Stimulated activated naive B cell treated with anti-CD40 and anti-IgM and Interleukin-4, amounts not matched to agents 10 μg/mL and 1 μg/mL and 100 μg/mL, for 72 hours (primary cell): ENCODE data around the gene PPM1D.

Source experiments
- ATAC-seq, 2 donors: fragments of 150-1000 bp; cut with Tn5 transposase; replicated peaks; 2 replicates each; pipeline ENCODE4 v1.10.0; 2021; ENCODE audit warnings: moderate library complexity in 1 of 2
- DNase-seq: peaks from one replicate; pipeline ENCODE4 v3.0.0; 2021
- H3K27ac Mint-ChIP-seq: one replicate; pipeline ENCODE4 v1.8.0; 2022; ENCODE audit warnings: mild to moderate bottlenecking, mixed read lengths
- H3K27me3 Mint-ChIP-seq, 2 donors: one replicate each; pipeline ENCODE4 v1.8.0; 2022; ENCODE audit warnings: mixed read lengths in 2 of 2
- H3K36me3 Mint-ChIP-seq, 2 donors: one replicate each; pipeline ENCODE4 v1.8.0; 2022; ENCODE audit warnings: mixed read lengths in 2 of 2, mild to moderate bottlenecking in 1 of 2
- H3K4me1 Mint-ChIP-seq, 2 donors: one replicate each; pipeline ENCODE4 v1.8.0; 2022; ENCODE audit warnings: mixed read lengths in 2 of 2, mild to moderate bottlenecking in 1 of 2
- H3K4me3 Mint-ChIP-seq, 2 donors: one replicate each; pipeline ENCODE4 v1.8.0; 2022; ENCODE audit warnings: mild to moderate bottlenecking in 2 of 2, mixed read lengths in 2 of 2, moderate library complexity in 1 of 2
- H3K9me3 Mint-ChIP-seq, 2 donors: one replicate each; pipeline ENCODE4 v1.8.0; 2022; ENCODE audit warnings: mixed read lengths in 2 of 2, mild to moderate bottlenecking in 1 of 2

PPM1D gene

GRCh38 chr17:60618854-60619526 lies 19.0 kb downstream of the PPM1D start:
- no peak for ATAC-seq
- Mint-ChIP-seq H3K27ac (no peak overlapping the region), H3K4me1 (peaks cover 21 to 31% of the 10 kb centered on the region in 2 donors), H3K36me3 (peaks cover 8 to 9% of the 10 kb centered on the region in 2 donors), H3K4me3 (no peak overlapping the region), H3K27me3 (no peaks in the 10 kb centered on the region), H3K9me3 (no peaks in the 10 kb centered on the region)
- no peak for DNase-seq

DNA sequence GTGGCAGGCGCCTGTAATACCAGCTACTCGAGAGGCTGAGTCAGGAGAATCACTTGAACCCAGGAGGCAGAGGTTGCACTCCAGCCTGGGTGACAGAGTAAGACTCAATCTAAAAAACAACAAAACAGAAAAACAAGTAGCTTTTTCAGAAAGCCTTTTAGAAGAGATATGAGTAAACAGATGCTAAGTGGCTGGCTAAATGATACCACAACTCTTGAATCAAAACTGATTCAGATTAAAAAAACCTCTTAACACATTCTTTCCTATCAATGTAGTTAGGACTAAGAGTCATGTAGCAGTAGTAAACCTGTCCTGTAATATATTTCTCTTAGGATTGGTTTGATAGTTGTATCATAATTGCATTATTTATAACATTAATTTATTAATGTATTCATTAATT lies 23.0 kb downstream of the PPM1D start:
- Mint-ChIP-seq H3K27ac (no peak overlapping the region), H3K9me3 (no peaks in the 10 kb centered on the region), H3K4me1 (peaks cover 13 to 24% of the 10 kb centered on the region in 2 donors), H3K4me3 (no peak overlapping the region), H3K27me3 (no peaks in the 10 kb centered on the region), H3K36me3 (peaks cover 5 to 7% of the 10 kb centered on the region in 2 donors)
- DNase-seq (no peak), ATAC-seq (no peak)

DNA sequence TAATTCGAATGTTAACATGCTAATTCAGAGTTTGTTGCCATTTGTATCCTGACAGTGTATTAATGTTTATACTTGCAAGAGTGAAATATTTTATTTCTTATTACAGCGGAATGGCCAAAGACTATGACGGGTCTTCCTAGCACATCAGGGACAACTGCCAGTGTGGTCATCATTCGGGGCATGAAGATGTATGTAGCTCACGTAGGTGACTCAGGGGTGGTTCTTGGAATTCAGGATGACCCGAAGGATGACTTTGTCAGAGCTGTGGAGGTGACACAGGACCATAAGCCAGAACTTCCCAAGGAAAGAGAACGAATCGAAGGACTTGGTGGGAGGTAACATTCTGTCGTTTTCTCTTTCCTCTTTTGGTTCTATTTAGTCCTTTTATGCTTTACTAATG lies 23.4 kb downstream of the PPM1D start:
- no peaks in the 10 kb centered on the region for H3K9me3 Mint-ChIP-seq
- no peak overlapping the region for H3K4me3 Mint-ChIP-seq
- H3K4me1 Mint-ChIP-seq: peaks cover 11 to 19% of the 10 kb centered on the region in 2 donors
- H3K36me3 Mint-ChIP-seq: peaks cover 8 to 11% of the 10 kb centered on the region in 2 donors
- no peak overlapping the region for H3K27ac Mint-ChIP-seq
- H3K27me3 Mint-ChIP-seq: no peaks in the 10 kb centered on the region
- ATAC-seq (no peak), DNase-seq (no peak)

DNA sequence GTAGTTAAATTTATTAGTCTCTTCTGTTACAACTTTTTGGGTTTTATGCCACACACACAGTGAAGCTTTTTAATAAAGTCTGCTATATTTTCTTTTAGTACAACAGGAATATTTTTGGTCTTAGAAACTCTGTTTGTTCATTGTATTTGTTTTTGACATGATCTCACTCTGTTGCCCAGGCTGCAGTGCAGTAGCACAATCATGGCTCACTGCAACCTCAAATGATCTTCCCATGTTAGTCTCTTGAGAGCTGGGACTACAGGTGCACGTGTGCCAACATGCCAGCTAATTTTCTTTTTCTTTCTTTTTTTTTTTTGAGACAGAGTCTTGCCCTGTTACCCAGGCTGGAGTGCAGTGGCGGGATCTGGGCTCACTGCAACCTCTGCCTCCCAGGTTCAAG lies 27.1 kb downstream of the PPM1D start:
- no peaks in the 10 kb centered on the region for H3K27me3 Mint-ChIP-seq
- H3K27ac Mint-ChIP-seq: no peak overlapping the region
- peaks cover 3 to 4% of the 10 kb centered on the region in 2 donors for H3K4me1 Mint-ChIP-seq
- H3K4me3 Mint-ChIP-seq: no peak overlapping the region
- no peaks in the 10 kb centered on the region for H3K9me3 Mint-ChIP-seq
- no peak for DNase-seq
- H3K36me3 Mint-ChIP-seq: peaks cover 9 to 10% of the 10 kb centered on the region in 2 donors
- ATAC-seq: no peak

- no peaks in the 10 kb centered on the region for H3K9me3 Mint-ChIP-seq
- ATAC-seq (no peak), DNase-seq (no peak)
- peaks cover 8% of the 10 kb centered on the region in 2 donors for H3K36me3 Mint-ChIP-seq
- peaks cover 0 to 2% of the 10 kb centered on the region in 2 donors for H3K4me1 Mint-ChIP-seq
- no peak overlapping the region for H3K27ac Mint-ChIP-seq
- no peaks in the 10 kb centered on the region for H3K27me3 Mint-ChIP-seq
- H3K4me3 Mint-ChIP-seq: no peak overlapping the region
These were observed 28.4 kb downstream of the PPM1D start for GRCh38 chr17:60628252-60628889.

DNA sequence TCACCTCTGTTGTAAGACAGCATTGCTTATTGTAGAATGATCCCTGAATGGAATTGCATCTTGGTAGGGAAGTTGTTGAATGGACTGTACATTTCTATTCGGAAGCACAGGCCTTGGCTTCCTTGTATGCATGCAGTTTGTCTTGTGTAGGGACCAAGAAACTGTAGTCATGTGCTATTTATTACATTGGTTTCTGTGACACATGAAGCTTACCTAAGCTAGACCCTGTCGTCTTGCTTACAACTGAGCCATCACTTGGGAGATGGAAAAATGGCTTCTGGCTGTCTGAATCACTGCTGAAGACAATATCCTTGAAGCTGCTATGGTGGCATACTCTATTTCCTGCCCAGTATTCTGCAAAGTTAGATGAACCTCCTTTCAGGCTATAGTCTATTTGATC lies 29.1 kb downstream of the PPM1D start:
- no peaks in the 10 kb centered on the region for H3K9me3 Mint-ChIP-seq
- H3K36me3 Mint-ChIP-seq: peaks cover 5 to 6% of the 10 kb centered on the region in 2 donors
- H3K4me3 Mint-ChIP-seq: no peak overlapping the region
- no peaks in the 10 kb centered on the region for H3K27me3 Mint-ChIP-seq
- ATAC-seq (no peak), DNase-seq (no peak)
- peaks cover 0 to 7% of the 10 kb centered on the region in 2 donors for H3K4me1 Mint-ChIP-seq
- H3K27ac Mint-ChIP-seq: no peak overlapping the region

- peaks cover 0 to 8% of the 10 kb centered on the region in 2 donors for H3K4me1 Mint-ChIP-seq
- no peaks in the 10 kb centered on the region for H3K9me3 Mint-ChIP-seq
- no peak overlapping the region for H3K4me3 Mint-ChIP-seq
- H3K36me3 Mint-ChIP-seq: peaks cover 5 to 6% of the 10 kb centered on the region in 2 donors
- no peak overlapping the region for H3K27ac Mint-ChIP-seq
- ATAC-seq (no peak), DNase-seq (no peak)
- no peaks in the 10 kb centered on the region for H3K27me3 Mint-ChIP-seq
These were observed 30.4 kb downstream of the PPM1D start for GRCh38 chr17:60630352-60630751.

DNA sequence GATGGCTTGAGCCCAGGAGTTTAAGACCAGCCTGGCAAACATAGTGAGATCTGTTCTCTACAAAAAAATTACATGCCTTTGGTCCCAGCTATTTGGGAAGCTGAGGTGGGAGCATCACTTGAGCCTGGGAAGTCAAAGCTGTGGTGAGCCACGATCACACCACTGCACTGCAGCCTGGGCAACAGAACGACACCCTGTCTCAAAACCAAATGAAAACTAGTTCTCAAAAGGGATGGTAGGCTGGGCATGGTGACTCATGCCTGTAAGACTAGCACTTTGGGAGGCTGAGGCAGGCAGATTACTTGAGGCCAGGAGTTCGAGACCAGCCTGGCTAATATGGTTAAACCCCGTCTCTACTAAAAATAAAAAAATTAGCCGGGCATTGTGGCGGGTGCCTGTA lies 31.1 kb downstream of the PPM1D start:
- DNase-seq (no peak), ATAC-seq (no peak)
- Mint-ChIP-seq H3K27ac (no peak overlapping the region), H3K4me3 (no peak overlapping the region), H3K27me3 (no peaks in the 10 kb centered on the region), H3K4me1 (peaks cover 0 to 8% of the 10 kb centered on the region in 2 donors), H3K9me3 (no peaks in the 10 kb centered on the region), H3K36me3 (peaks cover 5 to 6% of the 10 kb centered on the region in 2 donors)

DNA sequence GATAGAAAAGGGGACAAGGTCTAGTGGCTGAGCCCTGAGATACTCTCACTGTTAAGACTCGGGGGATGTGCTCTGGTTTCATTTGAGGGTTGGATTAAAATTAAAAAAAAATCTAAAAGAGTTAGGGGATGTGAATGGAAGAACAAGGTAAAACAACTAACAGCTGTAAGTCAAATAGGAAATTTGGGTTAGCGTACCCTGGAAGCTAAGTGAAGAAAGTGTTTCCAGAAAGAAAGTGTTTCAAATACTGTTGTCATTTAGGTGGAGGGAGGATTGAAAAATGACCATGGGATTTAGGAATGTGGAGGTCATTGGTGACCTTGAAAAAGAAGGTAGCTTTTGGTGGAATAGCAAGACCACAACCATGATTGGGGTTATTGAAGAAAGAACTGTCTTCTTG lies 37.7 kb downstream of the PPM1D start:
- Mint-ChIP-seq H3K9me3 (no peaks in the 10 kb centered on the region), H3K27ac (no peak overlapping the region), H3K27me3 (no peaks in the 10 kb centered on the region)

DNA sequence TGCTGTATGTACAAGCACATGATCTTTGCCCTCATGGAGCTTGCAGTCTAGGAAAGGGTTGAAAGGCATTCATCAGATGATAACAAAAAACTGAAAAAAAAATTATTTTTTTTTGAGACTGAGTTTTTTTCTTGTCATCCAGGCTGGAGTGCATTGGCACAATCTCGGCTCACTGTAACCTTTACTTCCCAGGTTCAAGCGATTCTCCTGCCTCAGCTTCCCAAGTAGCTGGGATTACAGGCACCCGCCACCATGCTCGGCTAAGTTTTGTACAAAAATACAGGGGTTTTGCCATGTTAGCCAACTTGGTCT lies 39.0 kb downstream of the PPM1D start:
- Mint-ChIP-seq H3K36me3 (peaks cover 11 to 23% of the 10 kb centered on the region in 2 donors), H3K27ac (no peak overlapping the region), H3K27me3 (no peaks in the 10 kb centered on the region), H3K4me3 (no peak overlapping the region), H3K9me3 (no peaks in the 10 kb centered on the region), H3K4me1 (peaks cover 2 to 11% of the 10 kb centered on the region in 2 donors)
- DNase-seq (no peak), ATAC-seq (no peak)

More for the DNA sequence above, 37.7 kb downstream of the PPM1D start:
- H3K36me3 Mint-ChIP-seq: peaks cover 9 to 23% of the 10 kb centered on the region in 2 donors
- H3K4me1 Mint-ChIP-seq: peaks cover 2 to 16% of the 10 kb centered on the region in 2 donors
- ATAC-seq (no peak), DNase-seq (no peak)
- H3K4me3 Mint-ChIP-seq: no peak overlapping the region

DNA sequence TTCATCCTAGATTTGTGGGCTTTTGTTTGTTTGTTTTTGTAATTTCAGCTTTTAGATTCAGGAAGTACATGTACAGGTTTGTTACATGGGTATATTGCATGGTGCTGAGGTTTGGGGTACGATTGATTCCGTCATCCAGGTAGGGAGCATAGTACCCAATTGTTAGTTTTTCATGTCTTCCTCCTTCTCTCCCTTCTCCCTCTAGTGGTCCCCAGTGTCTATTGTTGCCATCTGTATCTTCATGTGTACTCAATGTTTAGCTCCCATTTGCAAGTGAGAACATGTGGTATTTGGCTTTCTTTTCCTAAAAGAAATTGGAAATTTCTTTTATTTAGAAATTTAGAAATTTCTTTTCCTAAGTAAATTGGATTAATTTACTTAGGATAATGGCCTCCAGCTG lies 40.5 kb downstream of the PPM1D start:
- Mint-ChIP-seq H3K4me3 (no peak overlapping the region), H3K36me3 (peaks cover 11 to 23% of the 10 kb centered on the region in 2 donors), H3K4me1 (peaks cover 2 to 9% of the 10 kb centered on the region in 2 donors), H3K27me3 (no peaks in the 10 kb centered on the region), H3K9me3 (no peaks in the 10 kb centered on the region), H3K27ac (no peak overlapping the region)
- ATAC-seq (no peak), DNase-seq (no peak)

GRCh38 chr17:60641126-60641525 lies 41.1 kb downstream of the PPM1D start:
- H3K27ac Mint-ChIP-seq: no peak overlapping the region
- H3K4me3 Mint-ChIP-seq: no peak overlapping the region
- no peaks in the 10 kb centered on the region for H3K9me3 Mint-ChIP-seq
- DNase-seq (no peak), ATAC-seq (no peak)
- H3K27me3 Mint-ChIP-seq: no peaks in the 10 kb centered on the region
- H3K36me3 Mint-ChIP-seq: peaks cover 11 to 23% of the 10 kb centered on the region in 2 donors
- H3K4me1 Mint-ChIP-seq: peaks cover 2 to 9% of the 10 kb centered on the region in 2 donors

DNA sequence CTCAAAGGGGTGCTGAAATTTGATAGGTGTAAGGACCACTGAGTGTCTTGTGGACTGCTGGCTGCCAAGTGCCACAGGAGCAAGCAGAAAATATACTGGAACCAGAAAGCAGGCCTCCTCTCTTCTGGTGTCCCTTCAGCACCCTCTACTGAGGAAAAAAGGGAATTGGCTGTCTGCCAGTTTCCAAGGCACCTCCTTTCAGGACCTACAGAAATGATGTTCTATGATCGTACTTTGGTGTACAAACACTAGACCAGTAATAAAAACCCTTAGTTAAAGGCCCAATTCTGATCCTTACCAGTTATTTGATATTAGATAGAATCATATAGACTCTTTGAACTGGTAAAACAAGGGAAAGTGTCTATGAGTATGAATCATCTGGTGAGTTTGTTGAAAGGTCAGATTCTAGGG lies 41.8 kb downstream of the PPM1D start:
- DNase-seq: peak; percentile 35
- peaks cover 4 to 9% of the 10 kb centered on the region in 2 donors for H3K4me1 Mint-ChIP-seq
- no peak overlapping the region for H3K4me3 Mint-ChIP-seq
- H3K27ac Mint-ChIP-seq: no peak overlapping the region
- no peaks in the 10 kb centered on the region for H3K9me3 Mint-ChIP-seq
- H3K36me3 Mint-ChIP-seq: peaks cover 11 to 23% of the 10 kb centered on the region in 2 donors
- H3K27me3 Mint-ChIP-seq: no peaks in the 10 kb centered on the region
- peak; percentile 64 to 66 for ATAC-seq

GRCh38 chr17:60645918-60646523 lies 46.0 kb downstream of the PPM1D start:
- Mint-ChIP-seq H3K4me1 (peaks cover 2 to 9% of the 10 kb centered on the region in 2 donors), H3K27ac (no peak overlapping the region), H3K4me3 (no peak overlapping the region), H3K27me3 (no peaks in the 10 kb centered on the region), H3K36me3 (peaks cover 25 to 32% of the 10 kb centered on the region in 2 donors), H3K9me3 (no peaks in the 10 kb centered on the region)
- no peak for DNase-seq
- no peak for ATAC-seq

GRCh38 chr17:60646701-60647100 lies 46.7 kb downstream of the PPM1D start:
- no peak for DNase-seq
- no peak for ATAC-seq
- peaks cover 2 to 4% of the 10 kb centered on the region in 2 donors for H3K4me1 Mint-ChIP-seq
- no peak overlapping the region for H3K4me3 Mint-ChIP-seq
- no peak overlapping the region for H3K27ac Mint-ChIP-seq
- H3K9me3 Mint-ChIP-seq: no peaks in the 10 kb centered on the region
- peaks cover 26 to 28% of the 10 kb centered on the region in 2 donors for H3K36me3 Mint-ChIP-seq
- no peaks in the 10 kb centered on the region for H3K27me3 Mint-ChIP-seq
